ENCODE results near the gene NALCN. TPM values are rescaled to one million over a fixed set of nuclear protein-coding genes. Genes with fewer than 3 reads are reported as not detected.
A peak's percentile ranks its signal among the peaks of the same experiment; 100 is the strongest.

Gene NALCN
- total RNA-seq, 1 donor from 2014 or later: 38.6 TPM

- no peak overlapping the region for H3K4me3 Mint-ChIP-seq (ENCODE audit: unreplicated experiment)
- H3K27ac Mint-ChIP-seq (ENCODE audit: unreplicated experiment): no peak overlapping the region
- H3K9me3 Mint-ChIP-seq (ENCODE audit: low read depth): no peaks in the 10 kb centered on the region
- TF ChIP-seq CTCF (IDR thresholded peaks at IDR 0.05): no peak
- no peaks in the 10 kb centered on the region for H3K4me1 Mint-ChIP-seq (ENCODE audit: low read depth)
- H3K27me3 Mint-ChIP-seq (ENCODE audit: low read depth): no peaks in the 10 kb centered on the region
- DNase-seq (ENCODE audit: low spot score): no peak
- peaks cover 2% of the 10 kb centered on the region for H3K36me3 Mint-ChIP-seq (ENCODE audit: low read depth)
Measured at GRCh38 chr13:101219609-101220265, 196.6 kb downstream of the NALCN start.

DNA sequence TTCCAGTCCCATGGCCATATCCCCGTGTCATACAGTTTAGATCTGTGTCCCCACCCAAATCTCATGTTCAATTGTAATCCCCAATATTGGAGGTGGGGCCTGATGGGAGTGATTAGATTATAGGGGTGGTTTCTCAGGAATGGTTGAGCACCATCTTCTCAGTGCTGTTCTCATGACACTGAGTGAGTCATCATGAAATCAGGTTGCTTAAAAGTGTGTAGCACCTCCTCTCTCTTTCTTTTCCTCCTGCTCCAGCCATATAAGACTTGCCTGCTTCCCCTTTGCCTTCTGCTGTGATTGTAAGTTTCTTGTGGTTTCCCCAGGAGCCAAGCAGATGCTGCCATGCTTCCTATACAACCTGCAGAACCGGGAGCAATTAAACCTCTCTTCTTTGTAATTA, 197.8 kb downstream of the NALCN start:
- peaks cover 3% of the 10 kb centered on the region for H3K36me3 Mint-ChIP-seq (ENCODE audit: low read depth)
- no peaks in the 10 kb centered on the region for H3K27me3 Mint-ChIP-seq (ENCODE audit: low read depth)
- no peak for TF ChIP-seq CTCF (IDR thresholded peaks at IDR 0.05)
- no peak for DNase-seq (ENCODE audit: low spot score)
- no peaks in the 10 kb centered on the region for H3K4me1 Mint-ChIP-seq (ENCODE audit: low read depth)
- no peaks in the 10 kb centered on the region for H3K9me3 Mint-ChIP-seq (ENCODE audit: low read depth)
- H3K4me3 Mint-ChIP-seq (ENCODE audit: unreplicated experiment): no peak overlapping the region
- H3K27ac Mint-ChIP-seq (ENCODE audit: unreplicated experiment): no peak overlapping the region

GRCh38 chr13:101217086-101217485, 199.2 kb downstream of the NALCN start:
- no peak for TF ChIP-seq CTCF (IDR thresholded peaks at IDR 0.05)
- DNase-seq (ENCODE audit: low spot score): no peak
- H3K9me3 Mint-ChIP-seq (ENCODE audit: low read depth): peaks cover 5% of the 10 kb centered on the region
- H3K4me3 Mint-ChIP-seq (ENCODE audit: unreplicated experiment): no peak overlapping the region
- no peak overlapping the region for H3K27ac Mint-ChIP-seq (ENCODE audit: unreplicated experiment)
- peaks cover 7% of the 10 kb centered on the region for H3K36me3 Mint-ChIP-seq (ENCODE audit: low read depth)
- H3K4me1 Mint-ChIP-seq (ENCODE audit: low read depth): peaks cover 1% of the 10 kb centered on the region
- H3K27me3 Mint-ChIP-seq (ENCODE audit: low read depth): no peaks in the 10 kb centered on the region

DNA sequence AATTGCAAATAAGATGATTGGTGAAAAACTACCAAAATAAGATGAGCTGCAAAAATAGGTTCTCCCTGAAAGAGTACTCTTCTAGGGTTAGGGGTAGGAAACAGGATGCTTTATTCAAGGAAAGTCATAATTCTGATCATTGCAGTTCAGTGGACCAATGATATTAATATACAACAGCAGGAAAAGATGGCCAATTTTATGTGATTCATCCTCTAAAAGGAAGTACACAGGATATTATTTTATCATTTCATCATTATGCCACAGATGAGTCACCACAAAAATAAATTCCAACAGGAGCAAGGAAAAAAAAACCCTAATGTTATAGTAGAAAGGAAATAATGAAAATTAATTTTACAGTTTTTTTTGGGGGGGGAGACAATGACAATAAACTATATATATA, 205.0 kb downstream of the NALCN start:
- Mint-ChIP-seq H3K27me3 (ENCODE audit: low read depth) (no peaks in the 10 kb centered on the region), H3K36me3 (ENCODE audit: low read depth) (peaks cover 16% of the 10 kb centered on the region), H3K4me1 (ENCODE audit: low read depth) (peaks cover 25% of the 10 kb centered on the region), H3K9me3 (ENCODE audit: low read depth) (peaks cover 5% of the 10 kb centered on the region), H3K4me3 (ENCODE audit: unreplicated experiment) (no peak overlapping the region), H3K27ac (ENCODE audit: unreplicated experiment) (peak overlapping the region; percentile 74)
- DNase-seq (ENCODE audit: low spot score): no peak
- TF ChIP-seq CTCF (IDR thresholded peaks at IDR 0.05): no peak

GRCh38 chr13:101210774-101211173, 205.5 kb downstream of the NALCN start:
- H3K36me3 Mint-ChIP-seq (ENCODE audit: low read depth): peaks cover 16% of the 10 kb centered on the region
- no peak overlapping the region for H3K4me3 Mint-ChIP-seq (ENCODE audit: unreplicated experiment)
- peaks cover 5% of the 10 kb centered on the region for H3K9me3 Mint-ChIP-seq (ENCODE audit: low read depth)
- peaks cover 27% of the 10 kb centered on the region for H3K4me1 Mint-ChIP-seq (ENCODE audit: low read depth)
- peak overlapping the region; percentile 74 for H3K27ac Mint-ChIP-seq (ENCODE audit: unreplicated experiment)
- no peak for TF ChIP-seq CTCF (IDR thresholded peaks at IDR 0.05)
- no peak for DNase-seq (ENCODE audit: low spot score)
- H3K27me3 Mint-ChIP-seq (ENCODE audit: low read depth): no peaks in the 10 kb centered on the region

All from chondrocyte (in vitro differentiated cells).